Fibroblast of skin of abdomen (primary cell): Measurements from ENCODE around the gene STARD6.
A peak's percentile ranks its signal among the peaks of the same experiment; 100 is the strongest.
"Not testable (repeated sequence)": the region's sequence is repeated elsewhere in the genome, so short reads cannot be mapped to it uniquely, and the experiment has no call there.

Experiments used
- DNase-seq: peaks from one replicate; pipeline ENCODE4 v3.0.0-alpha.2; 2013

The STARD6 gene

DNA sequence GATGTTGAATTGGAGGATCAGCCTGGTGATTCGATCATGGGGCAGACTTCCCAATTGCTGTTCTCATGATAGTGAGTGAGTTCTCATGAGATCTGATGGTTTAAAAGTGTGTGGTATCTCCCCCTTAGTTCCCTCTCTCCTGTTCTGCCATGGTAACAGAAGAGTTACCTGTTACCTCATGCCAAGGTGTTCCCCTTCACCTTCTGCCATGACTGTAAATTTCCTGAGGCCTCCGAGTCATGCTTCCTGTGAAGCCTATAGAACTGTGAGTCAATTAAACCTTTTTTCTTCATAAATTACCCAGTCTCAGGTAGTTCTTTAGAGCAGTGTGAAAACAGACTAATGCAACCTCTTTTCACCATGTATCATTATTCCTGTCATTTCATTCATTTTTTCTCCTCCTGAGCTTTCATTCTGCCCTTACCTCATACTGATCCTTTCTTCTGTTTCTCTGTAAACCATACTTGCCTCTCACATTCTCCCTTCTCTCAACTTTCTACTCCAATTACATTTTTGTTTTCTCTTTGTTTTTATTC lies 22.0 kb downstream of the STARD6 start:
- DNase-seq: no peak

DNA sequence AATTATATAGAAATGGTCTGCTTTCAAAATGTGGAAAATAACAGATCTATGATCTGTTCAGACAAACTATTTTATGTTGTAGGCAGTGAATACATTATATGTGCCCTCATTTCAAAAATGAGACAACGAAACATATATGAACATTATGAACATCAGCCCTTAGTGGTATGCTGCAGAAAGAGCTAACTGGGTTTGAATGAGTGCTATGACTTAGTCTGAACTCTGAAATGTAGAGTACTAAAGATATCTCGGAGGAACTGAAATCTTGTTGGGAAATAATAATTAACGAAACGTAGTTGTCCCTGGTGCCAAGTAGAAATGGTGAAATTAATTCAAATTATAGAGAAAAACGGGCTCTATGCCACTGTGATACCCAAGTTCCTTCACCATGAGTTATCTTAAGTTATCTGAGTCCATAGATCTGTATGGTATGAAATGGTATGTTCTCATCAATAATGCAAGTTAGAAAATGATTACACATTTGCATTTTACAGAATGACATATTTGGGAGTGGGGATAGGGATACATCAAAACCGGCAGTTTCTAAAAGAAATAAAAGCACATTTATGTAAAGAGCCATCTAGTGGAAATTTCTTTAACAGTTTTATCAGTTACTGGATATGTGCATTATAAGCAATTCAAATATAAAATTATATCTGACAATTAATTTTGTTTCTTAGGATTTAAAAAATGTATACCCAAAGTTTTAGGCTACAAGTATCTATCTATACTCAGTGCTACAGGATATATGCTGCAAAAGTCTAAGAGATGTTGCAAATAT lies 26.7 kb downstream of the STARD6 start:
- DNase-seq: no peak

DNA sequence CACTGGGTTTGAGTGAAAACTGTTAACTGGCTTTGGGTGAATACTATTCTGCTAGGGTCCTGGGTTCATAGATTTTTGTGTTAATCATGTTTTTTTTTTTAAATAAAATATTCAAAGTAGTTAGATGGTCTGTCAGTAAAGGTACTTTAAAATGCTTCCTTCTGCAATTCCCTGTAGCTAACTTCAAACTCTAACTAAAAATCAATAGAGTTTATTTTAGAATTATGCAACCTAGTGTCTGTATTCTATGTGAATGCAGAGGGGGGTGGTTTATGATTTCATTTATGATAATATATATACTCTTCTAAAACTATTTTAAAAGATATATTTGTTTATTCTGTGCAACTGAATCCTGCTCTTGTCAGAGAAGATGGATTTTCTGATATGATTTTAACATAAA lies 27.9 kb downstream of the STARD6 start:
- no peak for DNase-seq

DNA sequence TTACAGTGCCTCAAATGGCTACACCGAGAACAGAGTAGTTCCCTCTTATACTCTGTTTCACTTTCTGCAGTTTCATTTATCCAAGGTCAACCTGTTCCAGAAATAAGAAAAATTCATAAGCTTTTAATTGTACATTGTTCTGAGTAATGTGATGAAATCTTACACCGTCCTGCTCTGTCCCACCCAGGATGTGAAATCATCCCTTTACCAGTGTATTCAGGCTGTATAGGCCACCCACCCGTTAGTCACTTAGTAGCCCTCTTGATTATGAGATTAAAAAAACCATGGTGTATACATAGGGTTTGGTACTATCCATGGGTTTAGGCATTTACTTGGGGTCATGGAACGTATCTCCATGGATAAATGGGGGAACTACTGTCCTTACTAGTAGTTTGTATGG lies 29.8 kb downstream of the STARD6 start:
- DNase-seq: no peak

DNA sequence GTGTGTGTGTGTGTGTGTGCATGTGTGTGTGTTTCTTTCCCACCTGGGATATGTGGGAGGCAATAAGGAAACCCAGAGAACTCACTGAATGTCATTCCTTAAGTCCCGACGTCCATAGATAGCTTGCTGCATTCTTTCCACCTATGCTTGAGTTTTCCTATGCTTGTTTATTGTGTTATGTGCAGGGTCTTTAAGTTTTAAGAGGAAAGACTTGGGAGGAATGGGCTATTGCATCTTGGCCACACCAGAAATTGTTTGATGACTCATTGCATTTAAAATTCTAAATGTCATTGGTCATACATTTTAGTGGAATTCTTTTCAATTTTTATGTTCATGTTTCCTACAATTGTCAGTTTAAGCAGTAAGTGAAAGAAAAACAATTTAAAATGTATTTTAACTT lies 33.7 kb downstream of the STARD6 start:
- DNase-seq: peak; percentile 8

DNA sequence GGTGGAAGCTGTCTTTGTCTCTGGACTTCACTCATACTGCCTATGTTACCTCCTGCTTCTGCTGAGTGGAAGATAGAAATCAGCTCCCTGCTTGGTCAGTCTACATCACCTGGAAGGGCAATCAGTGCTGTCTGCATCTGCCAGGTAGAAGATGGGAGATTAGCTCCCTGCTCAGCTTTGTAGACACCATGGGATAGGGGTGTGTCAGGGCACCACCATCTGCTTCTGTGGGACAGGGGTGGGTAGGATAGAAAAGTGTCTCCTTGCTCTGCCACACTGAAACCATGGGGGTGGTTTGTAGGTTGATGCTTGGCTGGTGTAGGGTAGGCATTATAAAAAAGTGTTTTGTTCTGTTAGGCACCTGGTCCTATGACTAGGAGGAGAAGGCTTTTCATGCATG lies 34.1 kb downstream of the STARD6 start:
- no peak for DNase-seq

DNA sequence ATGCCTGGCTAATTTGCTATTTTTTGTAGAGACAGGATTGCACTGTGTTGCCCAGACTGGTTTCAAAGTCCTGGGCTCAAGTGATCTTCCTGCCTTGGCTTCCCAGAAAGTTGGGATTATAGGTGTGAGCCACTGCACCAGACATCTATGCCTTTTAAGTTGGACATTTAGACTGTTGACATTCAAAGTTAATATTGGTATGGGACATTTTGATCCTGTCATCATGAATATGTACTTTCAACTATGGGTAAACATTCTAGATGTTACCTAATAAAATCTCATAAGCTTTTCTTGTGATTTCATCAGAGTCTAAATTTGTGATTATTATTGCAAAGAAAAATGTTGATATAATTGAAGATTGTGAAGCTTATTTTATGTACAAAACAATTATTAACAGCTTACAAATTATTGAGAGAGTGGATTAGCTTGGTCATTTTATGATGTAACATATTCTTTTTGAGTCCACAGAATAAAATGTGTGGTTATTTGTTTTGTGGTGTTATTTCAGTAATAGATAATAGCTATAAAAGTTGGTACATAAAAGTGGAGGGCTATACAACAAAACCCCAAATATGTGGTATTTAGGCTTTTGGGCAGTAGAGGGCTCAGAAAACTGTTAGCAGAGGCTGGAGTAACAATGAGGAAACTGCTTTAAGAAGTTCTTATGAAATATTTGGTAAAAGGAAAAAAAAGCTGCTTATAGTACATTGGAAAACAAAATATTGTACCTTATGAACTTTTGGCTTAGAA lies 41.4 kb downstream of the STARD6 start:
- no peak for DNase-seq

DNA sequence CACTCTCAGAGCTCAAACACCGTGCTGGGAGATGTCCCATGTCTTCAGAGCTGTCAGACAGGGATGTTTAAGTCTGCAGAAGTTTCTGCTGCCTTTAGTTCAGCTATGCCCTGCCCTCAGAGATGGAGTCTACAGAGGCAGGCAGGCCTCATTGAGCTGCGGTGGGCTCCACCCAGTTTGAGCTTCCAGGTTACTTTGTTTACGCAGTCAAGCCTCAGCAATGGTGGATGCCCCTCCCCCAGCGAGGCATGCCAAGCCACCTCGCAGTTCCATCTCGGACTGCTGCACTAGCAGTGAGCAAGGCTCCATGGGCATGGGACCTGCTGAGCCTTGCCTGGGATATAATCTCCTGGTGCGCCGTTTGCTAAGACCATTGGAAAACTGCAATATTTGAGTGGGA lies 48.1 kb downstream of the STARD6 start:
- DNase-seq: not testable (repeated sequence)

DNA sequence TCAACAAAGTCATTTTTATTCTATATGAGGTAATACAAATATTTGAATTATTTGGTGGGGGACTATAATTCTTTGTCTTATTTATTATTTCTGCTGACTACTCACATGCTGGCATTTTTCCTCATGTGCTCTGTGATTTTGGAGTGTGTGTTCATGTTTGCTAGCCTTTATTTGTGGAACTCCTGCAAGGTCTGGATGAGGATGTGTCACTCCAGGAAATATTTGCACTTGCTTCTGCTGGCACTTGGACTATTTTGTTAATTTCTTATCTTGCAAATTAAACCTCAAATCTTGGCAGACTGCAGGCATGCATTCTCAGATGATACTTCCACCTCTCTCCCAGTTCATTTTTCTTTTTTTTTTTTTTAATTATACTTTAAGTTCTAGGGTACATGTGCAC lies 54.2 kb downstream of the STARD6 start:
- DNase-seq: no peak

DNA sequence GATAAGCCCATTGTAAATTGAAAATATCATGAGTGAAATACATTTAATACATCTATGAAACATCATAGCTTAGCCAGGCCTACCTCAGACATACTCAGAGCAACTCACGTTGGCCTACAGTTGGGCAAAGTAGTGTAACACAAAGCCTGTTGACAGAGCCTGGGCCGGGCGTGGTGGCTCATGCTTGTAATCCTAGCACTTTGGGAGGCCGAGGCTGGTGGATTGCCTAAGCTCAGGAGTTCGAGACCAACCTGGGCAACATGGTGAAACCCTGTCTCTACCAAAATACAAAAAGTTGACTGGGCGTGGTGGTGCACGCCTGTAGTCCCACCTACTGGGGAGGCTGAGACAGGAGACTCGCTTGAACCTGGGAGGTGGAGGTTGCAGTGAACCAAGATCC lies 58.7 kb downstream of the STARD6 start:
- DNase-seq: not testable (repeated sequence)

DNA sequence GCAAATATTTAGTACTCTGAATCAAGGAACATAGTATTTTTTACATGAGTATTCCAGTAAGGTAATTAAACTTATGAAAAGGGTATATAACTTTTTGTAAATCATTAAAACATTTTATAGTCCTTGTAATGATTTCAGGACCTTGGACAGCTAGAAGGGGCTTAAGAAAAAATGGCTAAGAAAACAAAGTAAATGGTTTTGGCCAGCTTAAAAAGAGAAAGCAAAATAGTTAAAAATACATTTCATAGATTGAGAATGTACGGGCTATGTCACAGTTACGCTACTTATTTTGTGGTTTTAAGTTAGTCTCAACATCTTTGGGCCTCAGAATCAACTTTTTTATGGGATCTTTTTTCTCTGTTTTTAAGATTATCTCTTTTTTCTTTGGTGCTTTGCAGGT lies 61.6 kb downstream of the STARD6 start:
- peak; percentile 24 for DNase-seq

DNA sequence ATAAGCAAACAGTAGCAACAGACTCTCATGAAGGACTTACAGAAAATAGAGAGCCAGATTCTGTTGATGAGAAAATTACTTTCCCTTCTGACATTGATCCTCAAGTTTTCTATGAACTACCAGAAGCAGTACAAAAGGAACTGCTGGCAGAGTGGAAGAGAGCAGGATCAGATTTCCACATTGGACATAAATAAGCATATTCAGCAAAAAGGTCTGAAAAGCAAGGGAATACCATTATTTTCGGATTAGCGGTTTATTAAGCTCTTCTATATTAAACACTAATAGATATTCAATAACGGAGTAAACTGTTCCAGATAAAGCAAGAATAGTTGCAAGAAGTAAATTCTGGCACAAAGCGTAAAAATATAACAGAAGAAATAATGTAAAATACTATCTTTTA lies 63.4 kb downstream of the STARD6 start:
- no peak for DNase-seq

DNA sequence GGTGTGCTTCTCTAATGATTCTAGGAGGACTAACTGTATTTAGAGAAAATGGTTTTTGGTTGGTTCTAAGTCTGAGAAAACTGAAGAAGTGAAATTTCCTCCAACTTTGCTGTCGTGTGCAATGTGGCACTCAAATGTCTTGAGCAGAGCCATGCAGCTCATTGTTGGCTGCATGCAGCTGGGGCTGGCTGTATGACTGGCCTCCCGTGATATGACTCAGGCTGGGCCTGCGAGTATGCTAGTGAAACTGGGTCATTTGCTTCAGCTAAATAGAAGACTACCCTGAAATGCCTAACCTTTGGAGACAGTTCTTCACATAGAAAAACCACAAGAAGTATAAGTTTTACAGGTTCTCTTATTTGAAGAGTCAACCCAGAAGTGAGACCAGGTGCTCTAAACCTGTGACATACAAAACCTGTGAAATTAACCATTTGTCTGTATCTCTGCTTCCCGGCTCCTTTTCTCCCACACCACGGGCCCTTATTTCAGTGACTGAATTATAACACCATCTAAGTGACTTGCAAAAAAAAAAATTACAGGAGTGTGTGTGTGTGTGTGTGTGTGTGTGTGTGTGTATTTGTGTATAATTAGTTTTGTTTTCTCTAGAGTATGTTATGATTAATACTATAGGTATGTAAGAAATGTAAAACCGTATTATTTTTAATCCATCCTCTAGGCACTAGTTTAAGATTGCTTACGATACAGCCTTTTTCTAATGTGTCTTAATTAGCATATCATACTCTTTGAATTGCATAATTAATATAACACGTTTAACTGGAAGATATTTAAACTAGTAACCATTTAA lies 72.5 kb downstream of the STARD6 start:
- DNase-seq: peak; percentile 56

DNA sequence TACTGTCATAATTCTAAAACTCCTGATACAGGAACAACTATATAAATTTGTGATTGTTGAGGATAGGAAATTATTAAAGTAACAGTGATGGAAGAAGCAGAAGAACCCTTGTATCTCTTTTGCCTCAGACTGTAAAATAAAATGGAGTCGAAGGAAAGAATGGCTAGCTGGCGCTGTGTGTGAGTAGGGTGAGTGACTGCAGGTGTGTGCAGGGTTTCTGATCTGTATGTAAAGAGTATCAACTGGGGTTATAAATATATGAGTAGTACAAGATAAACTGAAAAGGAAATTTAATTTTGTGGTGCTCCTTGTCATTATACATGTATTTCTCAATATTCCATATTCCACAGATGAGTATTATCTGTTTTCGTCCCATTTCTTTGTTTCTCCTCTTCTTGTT lies 73.1 kb downstream of the STARD6 start:
- no peak for DNase-seq

DNA sequence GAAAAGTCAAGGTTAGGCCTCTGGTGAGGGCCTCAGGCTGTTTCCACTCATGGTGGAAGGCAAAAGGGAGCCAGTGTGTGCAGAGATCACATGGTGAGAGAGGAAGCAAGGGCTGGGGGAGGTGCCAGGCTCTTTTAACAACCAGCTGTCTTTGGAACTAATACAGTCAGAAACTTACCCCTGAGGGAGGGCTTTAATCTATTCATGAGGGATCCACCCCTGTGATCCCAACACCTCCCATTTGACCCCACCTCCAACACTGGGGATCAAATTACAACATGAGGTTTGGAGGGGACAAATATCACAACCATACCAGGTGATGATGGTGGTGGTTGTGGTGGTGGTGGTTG lies 77.5 kb downstream of the STARD6 start:
- no peak for DNase-seq

DNA sequence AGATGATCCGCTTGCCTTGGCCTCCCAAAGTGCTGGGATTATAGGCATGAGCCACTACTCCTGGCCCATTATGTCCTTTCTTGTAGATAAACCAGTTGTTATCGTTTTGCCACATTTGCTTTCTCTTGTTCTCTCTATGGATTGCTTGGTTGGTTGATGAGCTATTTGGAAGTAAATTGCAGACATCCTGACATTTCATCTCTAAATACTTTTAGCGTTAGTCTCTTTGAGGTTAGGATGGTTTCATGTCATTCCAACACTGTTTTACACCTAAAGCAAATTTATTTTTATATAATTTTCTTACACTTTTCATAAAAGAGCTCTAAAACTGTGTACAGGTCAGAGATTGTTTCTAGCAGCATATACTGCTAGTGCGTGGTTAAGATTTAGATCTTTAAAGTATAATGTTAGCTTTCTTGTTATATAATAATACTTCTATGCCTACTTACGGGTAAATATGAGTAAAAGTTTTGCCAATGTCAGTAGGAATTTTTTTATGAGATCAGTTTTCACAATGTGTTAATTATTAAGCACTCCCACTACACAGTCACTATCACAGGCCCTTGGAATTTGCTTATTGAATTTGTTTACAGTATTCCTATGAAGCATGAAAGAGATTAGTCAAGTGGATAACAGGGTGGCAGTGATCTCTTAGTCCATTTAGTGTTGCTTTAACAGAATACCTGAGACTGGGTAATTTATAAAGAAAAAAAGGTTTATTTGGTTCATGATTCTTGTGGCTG lies 78.0 kb downstream of the STARD6 start:
- DNase-seq: no peak

DNA sequence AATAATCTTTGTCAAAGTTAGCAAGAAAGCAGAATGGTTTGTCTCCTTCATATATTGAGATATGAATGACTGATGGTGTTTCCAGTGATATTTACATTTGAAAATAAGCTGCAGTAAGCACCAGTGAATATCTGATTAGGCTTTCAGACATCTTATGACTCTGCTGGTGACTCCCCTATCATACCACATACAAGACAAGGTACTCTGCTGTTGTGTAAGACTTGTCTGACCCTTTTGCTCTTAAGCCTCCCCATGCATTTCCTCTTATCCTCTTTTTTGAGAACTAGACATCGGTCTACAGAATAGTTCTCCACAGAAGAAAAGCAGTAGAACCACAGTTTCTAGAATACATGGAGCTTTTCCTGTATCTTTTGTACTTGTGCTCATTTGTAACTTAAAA lies 79.0 kb downstream of the STARD6 start:
- no peak for DNase-seq

DNA sequence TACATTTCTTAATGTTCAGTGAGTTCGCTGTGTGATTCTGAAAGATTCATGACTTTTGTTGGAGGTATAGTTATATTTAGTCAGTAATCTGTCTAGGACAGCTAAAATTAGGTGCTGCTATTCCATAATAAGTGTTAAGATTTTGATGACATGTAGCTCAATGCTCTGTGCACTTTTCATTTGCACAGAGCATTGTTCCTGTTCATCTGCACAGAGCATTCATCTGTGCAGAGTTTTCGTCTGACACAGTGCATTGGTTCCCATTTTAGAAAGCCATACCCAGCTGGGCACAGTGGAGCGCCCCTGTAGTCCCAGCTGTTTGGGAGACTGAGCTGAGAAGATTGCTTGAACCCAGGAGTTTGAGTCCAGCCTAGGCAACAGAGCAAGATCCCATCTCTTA lies 79.8 kb downstream of the STARD6 start:
- DNase-seq: no peak
